GM21381 (cell line): ENCODE results near the gene ABHD3.
"Not testable (repeated sequence)": the region's sequence is repeated elsewhere in the genome, so short reads cannot be mapped to it uniquely, and the experiment has no call there.

ENCODE experiments used
- ATAC-seq: cut with Tn5 transposase; IDR thresholded peaks from one replicate; pipeline ENCODE4 v1.9.1; 2021; ENCODE audit warnings: mild to moderate bottlenecking, moderate library complexity; ENCODE audit not compliant: unreplicated experiment

Gene ABHD3, protein sequence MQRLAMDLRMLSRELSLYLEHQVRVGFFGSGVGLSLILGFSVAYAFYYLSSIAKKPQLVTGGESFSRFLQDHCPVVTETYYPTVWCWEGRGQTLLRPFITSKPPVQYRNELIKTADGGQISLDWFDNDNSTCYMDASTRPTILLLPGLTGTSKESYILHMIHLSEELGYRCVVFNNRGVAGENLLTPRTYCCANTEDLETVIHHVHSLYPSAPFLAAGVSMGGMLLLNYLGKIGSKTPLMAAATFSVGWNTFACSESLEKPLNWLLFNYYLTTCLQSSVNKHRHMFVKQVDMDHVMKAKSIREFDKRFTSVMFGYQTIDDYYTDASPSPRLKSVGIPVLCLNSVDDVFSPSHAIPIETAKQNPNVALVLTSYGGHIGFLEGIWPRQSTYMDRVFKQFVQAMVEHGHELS

GRCh38 chr18:21704603-21705364, at the start of gene ABHD3:
ABHD3 (minus strand) TSS chr18:21704774; CDS start chr18:21704665, 109 bp downstream.
- peak; percentile 93 for ATAC-seq

DNA sequence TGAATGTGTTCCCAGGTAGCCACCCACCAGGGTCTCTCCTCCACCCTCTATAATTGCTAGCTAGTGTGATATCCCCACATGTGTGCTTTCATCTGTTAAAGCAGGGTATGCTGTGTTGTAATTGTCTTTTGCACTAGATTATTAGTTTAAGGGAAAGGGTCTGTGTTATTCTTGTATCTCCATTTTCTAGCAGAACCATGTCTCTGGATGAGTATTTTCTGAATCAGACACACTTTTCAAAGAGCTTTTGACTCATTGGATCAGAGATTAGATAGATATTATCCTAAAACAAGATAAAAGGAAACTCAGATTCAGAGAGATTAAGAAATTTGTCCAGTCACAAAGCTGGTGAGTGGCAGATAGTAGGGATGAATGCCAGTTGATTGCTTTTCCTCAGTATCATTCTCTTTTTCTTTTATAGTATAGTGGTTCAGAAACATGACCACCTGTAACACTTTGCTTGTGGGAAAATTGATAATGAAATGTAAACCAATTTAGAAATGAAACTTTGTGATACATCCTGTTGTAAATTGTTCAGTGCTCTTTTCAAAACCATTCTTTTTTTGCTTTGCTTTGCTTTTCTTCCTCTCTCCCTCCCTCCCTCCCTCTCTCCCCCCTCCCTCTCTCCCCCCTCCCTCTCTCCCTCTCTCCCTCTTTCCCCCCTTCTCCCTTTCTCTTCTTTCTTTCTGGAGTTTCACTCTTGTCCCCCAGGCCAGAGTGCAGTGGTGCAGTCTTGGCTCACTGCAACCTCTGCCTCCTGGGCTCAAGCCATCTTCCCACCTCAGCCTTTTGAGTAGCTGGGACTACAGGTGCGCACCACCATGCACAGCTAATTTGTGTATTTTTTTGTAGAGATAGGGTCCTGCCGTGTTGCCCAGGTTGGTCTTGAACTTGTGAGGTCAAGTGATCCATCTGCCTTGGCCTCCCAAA, 43.5 kb upstream of the ABHD3 start:
- ATAC-seq: peak; percentile 39

- peak; percentile 8 for ATAC-seq
These were observed 42.7 kb upstream of the ABHD3 start for GRCh38 chr18:21747268-21747667.

- ATAC-seq: no peak
These were observed 40.7 kb upstream of the ABHD3 start for GRCh38 chr18:21745231-21745630.

GRCh38 chr18:21743166-21743832, 38.7 kb upstream of the ABHD3 start:
- no peak for ATAC-seq

GRCh38 chr18:21742315-21742687, 37.7 kb upstream of the ABHD3 start:
- no peak for ATAC-seq

DNA sequence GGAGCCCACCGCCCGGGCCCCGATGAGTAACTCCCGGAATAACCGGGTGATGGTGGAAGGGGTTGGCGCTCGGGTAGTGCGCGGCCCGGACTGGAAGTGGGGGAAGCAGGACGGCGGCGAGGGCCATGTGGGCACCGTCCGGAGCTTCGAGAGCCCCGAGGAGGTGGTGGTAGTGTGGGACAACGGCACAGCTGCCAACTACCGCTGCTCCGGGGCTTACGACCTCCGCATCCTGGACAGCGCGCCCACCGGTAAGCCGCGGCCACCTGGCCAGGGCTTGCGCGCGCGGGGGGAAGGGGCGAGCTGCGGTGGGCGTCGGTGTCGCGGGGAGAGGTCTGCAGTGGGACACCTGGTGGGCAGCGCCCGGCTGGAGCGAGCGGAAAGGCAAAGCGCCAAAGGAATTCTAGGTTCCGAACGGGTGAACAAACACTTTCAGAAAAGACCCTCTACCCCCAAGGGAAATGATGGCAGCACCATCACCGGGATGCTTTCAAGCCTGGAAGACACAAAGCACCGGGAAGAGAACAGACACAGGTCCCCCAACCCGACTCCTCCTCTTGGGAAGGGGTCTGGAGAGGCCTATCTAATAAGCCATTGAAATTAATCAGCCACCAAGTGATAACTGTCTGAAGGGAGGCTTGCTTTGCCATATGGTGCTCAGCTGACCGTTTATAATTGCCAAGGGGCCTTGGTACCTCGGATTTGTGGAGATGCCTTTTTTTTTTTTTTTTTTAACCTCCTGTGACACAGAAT, 37.2 kb upstream of the ABHD3 start:
- peak; percentile 20 for ATAC-seq

DNA sequence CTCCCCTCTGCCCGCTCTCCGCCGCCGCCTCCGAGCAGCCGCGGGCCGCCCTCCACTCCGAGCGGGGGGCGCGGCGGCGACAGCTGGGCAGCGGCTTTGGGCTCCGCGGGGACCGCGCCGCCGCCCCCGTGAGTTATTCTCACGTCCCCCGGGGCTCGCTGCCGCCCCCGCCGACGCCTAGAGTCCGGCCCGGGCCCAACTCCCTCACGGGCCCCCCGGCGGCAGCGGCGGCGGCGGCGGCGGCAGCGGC, 36.7 kb upstream of the ABHD3 start:
- ATAC-seq: no peak

- ATAC-seq: peak; percentile 96
These were observed 36.2 kb upstream of the ABHD3 start, which contains the start of gene MIB1 for GRCh38 chr18:21740538-21741311. MIB1 (plus strand) TSS chr18:21740792; CDS start chr18:21741584, 792 bp downstream.

- peak; percentile 11 for ATAC-seq
These were observed 35.3 kb upstream of the ABHD3 start for GRCh38 chr18:21739604-21740537.

- not testable (repeated sequence) for ATAC-seq
These were observed 32.4 kb upstream of the ABHD3 start for GRCh38 chr18:21736926-21737325.

- no peak for ATAC-seq
These were observed 31.0 kb upstream of the ABHD3 start for GRCh38 chr18:21735452-21736015.

- ATAC-seq: no peak
These were observed 28.4 kb upstream of the ABHD3 start for GRCh38 chr18:21733011-21733410.

GRCh38 chr18:21727702-21728101, 23.1 kb upstream of the ABHD3 start:
- ATAC-seq: no peak

GRCh38 chr18:21725201-21725600, 20.6 kb upstream of the ABHD3 start:
- no peak for ATAC-seq

DNA sequence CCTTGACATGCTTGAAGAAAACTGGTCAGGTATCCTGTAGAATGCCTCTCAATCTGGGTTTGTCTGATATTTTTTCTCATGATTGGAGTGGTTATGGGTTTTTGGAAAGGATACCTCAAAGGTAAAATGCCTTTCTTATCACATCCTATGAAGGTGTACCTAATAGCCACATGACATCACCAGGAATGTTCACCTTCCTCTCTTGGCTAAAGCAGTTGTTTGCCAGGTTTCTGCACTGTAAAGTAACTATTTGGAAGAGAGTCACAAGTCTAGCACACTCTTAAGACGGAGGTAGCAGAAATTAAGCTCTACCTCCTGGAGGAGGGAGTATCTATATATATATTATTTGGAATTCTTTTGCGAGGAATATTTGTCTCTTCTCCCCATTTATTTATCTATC, 18.1 kb upstream of the ABHD3 start:
- no peak for ATAC-seq

DNA sequence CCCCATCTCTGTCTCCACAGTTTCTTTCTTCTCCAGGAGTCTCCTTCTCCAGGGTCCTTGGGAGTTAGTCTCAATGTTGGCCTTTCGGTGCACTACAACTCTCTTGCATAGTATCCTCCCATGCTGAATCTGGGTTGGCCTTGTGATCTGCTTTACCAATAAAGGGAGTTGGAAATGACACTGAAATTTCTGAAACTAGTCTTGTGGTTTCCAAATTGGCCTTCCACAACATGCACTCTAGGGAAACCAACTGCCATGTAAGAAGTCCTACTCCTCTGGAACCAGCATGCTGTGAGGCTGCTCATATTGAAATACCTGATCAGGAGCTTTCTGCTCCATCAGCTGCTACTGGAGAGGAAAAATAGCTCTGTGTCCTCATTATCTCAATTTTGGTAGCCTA, 9.9 kb upstream of the ABHD3 start:
- no peak for ATAC-seq

DNA sequence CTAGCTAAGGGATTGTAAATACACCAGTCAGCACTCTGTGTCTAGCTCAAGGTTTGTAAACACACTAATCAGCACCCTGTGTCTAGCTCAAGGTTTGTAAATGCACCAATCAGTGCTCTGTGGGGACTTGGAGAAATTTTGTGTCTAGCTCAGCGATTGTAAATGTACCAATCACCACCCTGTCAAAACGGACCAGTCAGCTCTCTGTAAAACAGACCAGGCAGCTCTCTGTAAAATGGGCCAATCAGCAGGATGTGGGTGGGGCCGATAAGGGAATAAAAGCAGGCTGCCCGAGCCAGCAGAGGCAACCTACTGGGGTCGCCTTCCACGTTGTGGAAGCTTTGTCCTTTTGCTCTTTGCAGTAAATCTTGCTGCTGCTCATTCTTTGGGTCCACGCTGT, 2.6 kb upstream of the ABHD3 start:
- ATAC-seq: not testable (repeated sequence)
